Measurements from ENCODE around the gene PFKP.

- TF ChIP-seq EZH2phosphoT487 (IDR thresholded peaks at IDR 0.05; ENCODE audit: borderline replicate concordance) (no peak), CTCF (conservative IDR thresholded peaks at IDR 0.05; ENCODE audit: low read length) (no peak)
Observed at GRCh38 chr10:3108575-3109105, 41.3 kb downstream of the PFKP start.
